A673 (cell line): Measurements from ENCODE around the gene TBC1D22A. TPM values are rescaled to one million over a fixed set of nuclear protein-coding genes. Genes with fewer than 3 reads are reported as not detected.

Experiments used
- BruUV-seq: library from RNA; stranded (reverse); fragments of 400-500 nt; replicated peaks from 2 replicates; lab custom pipeline; 2021; lab: Mats Ljungman, UMichigan
- CTCF ChIA-PET: fragments of 300-600 bp; sonication (Branson Sonifier 250); formaldehyde crosslinking; loops from one replicate; lab custom pipeline; 2022; ENCODE audit warnings: antibody characterized with exemption; lab: Charles Lee
- POLR2A ChIA-PET: fragments of 300-600 bp; sonication (Branson Sonifier 250); formaldehyde crosslinking; loops from one replicate; lab custom pipeline; 2022; ENCODE audit warnings: antibody characterized with exemption; ENCODE audit not compliant: low non-redundant PET; lab: Charles Lee
- DNase-seq: peaks from one replicate; pipeline ENCODE4 v3.0.0-alpha.2; 2015; ENCODE audit warnings: low spot score
- H3K27ac ChIP-seq: fragments of 200-600 bp; sonication (generic); 2 replicates; pipeline ENCODE4 v1.5.1; 2016; ENCODE audit warnings: mixed run types, low read depth, mild to moderate bottlenecking, mixed read lengths, antibody characterized with exemption, low read length; ENCODE audit not compliant: poor library complexity, severe bottlenecking
- H3K27me3 ChIP-seq: fragments of 200-600 bp; sonication (generic); replicated peaks from 2 replicates; pipeline ENCODE4 v1.6.1; 2017; ENCODE audit warnings: mixed run types, low read depth, mild to moderate bottlenecking, mixed read lengths, antibody characterized with exemption, low read length; ENCODE audit not compliant: insufficient read depth, poor library complexity
- H3K36me3 ChIP-seq: fragments of 200-600 bp; sonication (generic); 2 replicates; pipeline ENCODE4 v1.6.1; 2016; ENCODE audit warnings: mixed run types, mild to moderate bottlenecking, mixed read lengths, antibody characterized with exemption, low read length; ENCODE audit not compliant: insufficient read depth, poor library complexity, severe bottlenecking
- H3K4me1 ChIP-seq: fragments of 200-600 bp; sonication (generic); 2 replicates; pipeline ENCODE4 v1.6.1; 2017; ENCODE audit warnings: mixed run types, mild to moderate bottlenecking, mixed read lengths, antibody characterized with exemption, low read length; ENCODE audit not compliant: insufficient read depth, poor library complexity, severe bottlenecking
- H3K4me3 ChIP-seq: fragments of 200-600 bp; sonication (generic); 2 replicates; pipeline ENCODE4 v1.5.1; 2016; ENCODE audit warnings: low read depth, mixed run types, mild to moderate bottlenecking, mixed read lengths, low read length; ENCODE audit not compliant: poor library complexity, severe bottlenecking
- H3K9me3 ChIP-seq: fragments of 200-600 bp; sonication (generic); 2 replicates; pipeline ENCODE4 v1.6.1; 2016; ENCODE audit warnings: mixed run types, low read depth, mild to moderate bottlenecking, mixed read lengths, antibody characterized with exemption, low read length; ENCODE audit not compliant: poor library complexity, severe bottlenecking
- CTCF ChIP-seq: fragments of 300-800, 200-600 bp; sonication (generic); conservative IDR thresholded peaks from 2 replicates; pipeline ENCODE4 v1.5.1; 2017; ENCODE audit warnings: low read depth, mild to moderate bottlenecking, antibody characterized with exemption, low read length, moderate library complexity, mixed read lengths
- EZH2 ChIP-seq: fragments of 200-600 bp; sonication (generic); IDR thresholded peaks from 2 replicates; pipeline ENCODE4 v1.6.1; 2017; ENCODE audit warnings: borderline replicate concordance, low read depth, mild to moderate bottlenecking, mixed read lengths, antibody characterized with exemption, low read length; ENCODE audit not compliant: poor library complexity, severe bottlenecking
- intact Hi-C: fragments of 100-400 bp; cut with micrococcal nuclease; formaldehyde crosslinking; loops from one replicate; pipeline ENCODE4 v1.10.0; 2022; ENCODE audit not compliant: unreplicated experiment
- total RNA-seq: library from RNA; stranded (reverse); gene quantifications from 2 replicates; pipeline ENCODE4 v1.2.3, GENCODE V29; 2021

Gene TBC1D22A
- total RNA-seq, 1 experiment from 2014 or later, result 22.5 TPM

DNA sequence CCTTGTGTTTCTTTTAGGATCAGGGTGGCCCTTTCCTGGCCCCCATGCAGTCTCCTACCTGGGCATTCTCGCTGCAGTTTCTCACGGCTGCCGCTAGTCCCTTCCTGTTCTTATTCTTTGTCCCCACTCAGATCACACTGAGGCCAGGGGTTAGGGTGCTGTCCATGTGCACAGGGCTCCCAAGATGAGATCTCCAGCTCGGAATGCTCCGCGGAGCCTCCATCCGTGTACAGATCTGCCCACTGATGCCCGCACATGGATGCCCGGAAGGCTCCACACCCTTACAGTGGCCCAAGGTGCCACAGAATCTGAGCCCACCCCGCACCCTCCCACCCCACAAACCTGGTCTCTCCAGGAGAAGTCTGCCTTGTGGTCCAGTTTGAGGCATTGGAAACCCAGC, 457.3 kb downstream of the TBC1D22A start:
- DNase-seq, result no peak
- no peak overlapping the region for H3K4me3 ChIP-seq
- intact Hi-C loops, result loop anchor here (5.0 kb wide), 1 partner anchor 1273 kb away; no protein-coding TSS in a partner anchor
- H3K27ac ChIP-seq, result no peak overlapping the region
- no TSS peak for BruUV-seq
- ChIA-PET CTCF (no interaction called here), POLR2A (no interaction called here)
- no peaks in the 10 kb centered on the region for H3K4me1 ChIP-seq
- no peaks in the 10 kb centered on the region for H3K36me3 ChIP-seq
- TF ChIP-seq CTCF, result no peak
- no peak for TF ChIP-seq EZH2
- H3K27me3 ChIP-seq, result peaks cover 13% of the 10 kb centered on the region
- H3K9me3 ChIP-seq, result no peaks in the 10 kb centered on the region

- Histone ChIP-seq H3K27me3 (peaks cover 14% of the 10 kb centered on the region), H3K9me3 (no peaks in the 10 kb centered on the region), H3K36me3 (no peaks in the 10 kb centered on the region), H3K27ac (no peak overlapping the region), H3K4me3 (no peak overlapping the region), H3K4me1 (no peaks in the 10 kb centered on the region)
- TF ChIP-seq EZH2 (no peak), CTCF (no peak)
- DNase-seq, result no peak
- CTCF ChIA-PET, result no interaction called here
- intact Hi-C loops, result no loop called here
- no TSS peak for BruUV-seq
- POLR2A ChIA-PET, result no interaction called here
Observed at GRCh38 chr22:47220752-47221151, 458.3 kb downstream of the TBC1D22A start.

DNA sequence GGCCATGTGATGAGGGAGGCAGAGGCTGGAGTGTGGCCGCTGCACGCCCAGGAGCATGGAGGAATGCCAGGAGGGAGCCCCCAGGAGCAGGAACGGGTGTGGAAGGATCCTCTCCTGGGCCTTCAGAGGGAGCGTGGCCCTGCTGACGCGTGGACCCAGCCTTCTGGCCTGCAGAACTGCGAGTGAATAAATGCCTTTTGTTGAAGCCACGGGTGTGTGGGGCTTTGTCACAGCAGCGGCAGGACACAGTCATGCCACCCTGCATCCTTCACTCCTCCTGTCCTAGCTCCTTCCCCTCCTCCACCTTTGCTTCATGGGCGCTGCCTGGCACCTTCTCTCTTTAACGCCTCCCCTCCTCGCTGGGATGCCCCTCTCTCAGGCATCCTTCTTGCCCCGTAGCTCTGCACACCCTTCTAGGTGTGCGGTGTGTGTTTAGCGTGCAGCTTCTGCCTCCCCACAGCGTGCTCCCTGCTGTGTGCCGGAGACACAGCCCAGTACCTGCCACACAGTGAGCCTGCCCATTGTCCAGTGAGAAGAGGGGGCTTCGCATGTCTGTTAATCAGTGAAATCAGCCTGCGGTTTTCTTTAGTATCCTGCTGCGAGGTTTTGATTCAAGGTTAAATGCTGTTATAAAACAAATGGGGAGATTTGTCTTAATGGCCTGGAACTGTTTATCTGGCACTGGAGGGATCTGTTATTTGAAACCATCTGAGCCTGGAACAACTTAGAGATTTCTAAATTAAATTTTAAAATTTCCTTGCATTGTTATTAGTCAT, 459.6 kb downstream of the TBC1D22A start:
- Histone ChIP-seq H3K4me1 (no peaks in the 10 kb centered on the region), H3K36me3 (no peaks in the 10 kb centered on the region), H3K27ac (no peak overlapping the region), H3K27me3 (peaks cover 14% of the 10 kb centered on the region), H3K9me3 (no peaks in the 10 kb centered on the region), H3K4me3 (no peak overlapping the region)
- DNase-seq, result no peak
- BruUV-seq, result no TSS peak
- intact Hi-C loops, result no loop called here
- POLR2A ChIA-PET, result no interaction called here
- TF ChIP-seq CTCF (no peak), EZH2 (no peak)
- CTCF ChIA-PET, result no interaction called here

Other genes starting within 250 kb of the TBC1D22A start
- 2.3 and 3.5 TPM in 2 replicates for gene CELSR1, start 225.0 kb upstream of the TBC1D22A start, total RNA-seq
- 18.4 and 21.3 TPM in 2 replicates for gene GRAMD4, start 142.3 kb upstream of the TBC1D22A start, total RNA-seq
- gene CERK, start 24.4 kb upstream of the TBC1D22A start, total RNA-seq, result 55.6 and 58.8 TPM in 2 replicates